CD4-positive, alpha-beta T cell treated with Interferon alpha-2 for 1 hour (primary cell): ENCODE measurements around the gene ACOXL.
A peak's percentile ranks its signal among the peaks of the same experiment; 100 is the strongest.

Experiments
- DNase-seq, 2 donors: peaks; one replicate each; pipeline ENCODE4 v3.0.0-alpha.2; 2020 to 2022

ACOXL gene

DNA sequence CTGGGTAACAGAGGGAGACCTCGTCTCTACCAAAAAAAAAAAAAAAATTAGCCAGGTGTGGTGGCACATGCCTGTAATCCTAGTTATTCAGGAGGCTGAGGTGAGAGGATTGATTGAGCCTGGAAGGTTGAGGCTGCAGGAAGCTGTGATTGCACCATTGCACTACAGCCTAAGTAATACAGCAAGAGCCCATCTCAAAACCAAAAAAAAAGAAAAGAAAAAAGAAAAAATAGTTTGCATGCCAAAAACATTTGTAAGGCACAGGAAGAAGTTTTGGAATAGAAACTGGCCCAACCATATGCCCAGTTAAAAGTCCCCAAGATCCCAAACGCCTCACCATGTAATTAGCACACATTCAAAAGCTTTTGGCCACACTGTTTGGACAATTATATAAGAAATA, 13.4 kb upstream of the ACOXL start:
- DNase-seq = no peak

- no peak for DNase-seq
These were observed 11.8 kb upstream of the ACOXL start for GRCh38 chr2:110720547-110720946.

DNA sequence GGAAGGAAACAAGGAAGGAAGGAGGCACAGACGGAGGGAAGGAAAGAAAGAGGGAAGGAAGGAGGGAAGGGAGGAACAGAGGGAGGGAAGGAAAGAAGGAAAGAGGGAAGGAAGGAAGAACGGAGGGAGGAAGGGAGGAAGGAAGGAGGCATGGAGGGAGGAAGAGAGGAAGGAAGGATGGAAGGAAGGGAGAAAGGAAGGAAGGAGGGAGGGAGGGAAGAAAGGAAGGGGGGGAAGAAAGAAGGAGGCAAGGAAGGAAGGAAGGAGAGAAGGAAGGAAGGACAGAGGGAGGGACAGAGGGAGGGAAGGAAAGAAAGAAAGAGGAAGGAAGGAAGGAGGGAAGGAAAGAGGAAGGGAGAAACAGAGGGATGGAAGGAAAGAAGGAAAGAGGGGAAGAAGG, 7.6 kb upstream of the ACOXL start:
- DNase-seq = no peak

GRCh38 chr2:110725370-110725769, 7.0 kb upstream of the ACOXL start:
- no peak for DNase-seq

GRCh38 chr2:110725859-110726258, 6.5 kb upstream of the ACOXL start:
- no peak for DNase-seq

GRCh38 chr2:110726285-110726684, 6.1 kb upstream of the ACOXL start:
- DNase-seq = no peak

GRCh38 chr2:110727923-110728322, 4.5 kb upstream of the ACOXL start:
- DNase-seq = no peak

- no peak for DNase-seq
These were observed 3.3 kb upstream of the ACOXL start for GRCh38 chr2:110729106-110729505.

DNA sequence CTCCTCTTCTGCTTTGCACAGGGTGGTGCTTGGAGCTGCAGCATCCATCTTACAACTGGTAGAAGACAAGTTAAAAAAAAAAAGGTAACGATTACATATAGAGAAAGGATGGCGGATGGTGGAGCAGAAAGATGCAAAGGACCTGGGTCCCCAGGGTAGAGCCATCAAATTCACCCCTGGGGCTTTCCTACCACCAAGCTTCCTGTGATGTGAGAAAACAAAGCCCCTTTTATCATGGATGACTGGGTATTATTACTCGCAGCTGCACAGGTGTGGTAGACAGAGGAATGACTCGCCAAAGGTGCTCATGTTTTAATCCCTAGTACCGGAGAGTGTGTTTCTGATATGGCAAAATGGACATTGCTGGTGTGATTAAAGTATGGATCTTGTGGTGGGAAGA, 1.3 kb upstream of the ACOXL start:
- no peak for DNase-seq

DNA sequence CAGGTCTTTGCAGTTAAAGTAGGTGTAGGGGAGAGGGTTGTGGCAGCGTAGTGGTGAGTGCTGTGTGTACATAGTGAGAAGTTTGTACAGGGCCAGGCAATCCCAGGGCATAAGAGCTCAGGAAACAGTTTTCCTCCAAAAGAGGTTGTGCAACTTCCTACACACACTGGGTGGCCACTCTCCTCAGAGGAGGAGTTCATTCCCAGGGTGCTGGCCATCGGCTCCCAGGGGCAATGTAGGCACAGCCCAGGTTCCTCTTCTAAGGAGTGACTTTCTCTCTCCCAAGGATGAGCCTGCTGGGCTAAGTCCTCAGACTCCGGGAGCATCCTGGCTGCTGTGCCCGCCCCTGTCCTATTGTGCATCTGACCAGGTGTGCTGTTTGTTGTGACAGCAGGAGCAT, 3.0 kb downstream of the ACOXL start:
- DNase-seq = no peak

- no peak for DNase-seq
These were observed 5.4 kb downstream of the ACOXL start for GRCh38 chr2:110737783-110738182.

DNA sequence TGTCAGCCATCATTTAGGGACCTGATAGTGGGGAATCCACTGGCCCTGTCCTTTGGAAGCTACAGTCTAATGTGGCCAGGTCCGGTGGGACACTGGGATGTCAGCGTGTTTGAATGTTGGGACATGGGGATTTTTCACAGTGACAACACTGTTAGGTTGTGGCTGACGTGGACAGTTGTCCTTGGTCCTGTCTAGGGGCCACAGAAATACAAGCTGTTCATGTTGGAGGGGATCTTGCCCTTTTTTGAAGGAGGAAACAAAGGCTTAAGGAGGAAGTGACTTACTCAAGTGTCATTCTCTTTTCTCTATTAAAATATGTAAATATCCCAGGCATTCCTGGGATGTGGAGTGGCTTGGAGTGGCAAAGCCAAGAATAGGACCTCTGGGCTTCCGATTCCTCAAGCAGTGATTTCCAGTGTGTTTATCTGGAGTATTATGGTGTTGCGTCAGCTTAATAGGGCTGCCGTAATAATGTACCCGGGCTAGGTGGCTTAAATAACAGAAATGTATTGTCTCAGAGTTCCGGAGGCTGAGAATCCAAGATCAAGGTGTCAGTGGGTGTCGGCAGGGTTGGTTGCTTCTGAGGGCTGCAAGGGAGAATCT, 8.5 kb downstream of the ACOXL start:
- no peak for DNase-seq

DNA sequence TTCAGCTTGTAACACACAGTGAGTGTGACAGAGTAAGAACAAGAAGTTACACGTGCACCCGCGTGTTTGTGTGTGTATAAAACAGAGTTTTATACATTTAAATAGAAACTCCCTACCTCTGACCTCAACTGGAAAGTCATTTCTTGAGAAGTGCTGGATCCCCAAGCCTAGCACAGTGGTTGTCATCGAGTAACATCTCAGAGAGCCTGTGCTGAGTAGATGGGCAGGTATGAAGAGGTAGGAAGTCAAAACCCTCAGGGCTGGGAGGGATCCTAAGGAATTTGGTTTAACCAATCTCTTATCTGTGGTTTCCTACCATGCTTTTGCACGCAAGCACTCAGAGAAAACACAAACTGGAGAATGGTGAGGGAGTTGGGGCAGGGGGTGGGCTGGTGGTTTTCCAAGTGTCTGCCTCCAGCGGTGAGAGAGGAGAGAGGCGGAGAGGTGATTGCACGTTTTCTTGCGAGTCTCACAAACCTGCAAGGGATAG, 9.2 kb downstream of the ACOXL start:
- no peak for DNase-seq

DNA sequence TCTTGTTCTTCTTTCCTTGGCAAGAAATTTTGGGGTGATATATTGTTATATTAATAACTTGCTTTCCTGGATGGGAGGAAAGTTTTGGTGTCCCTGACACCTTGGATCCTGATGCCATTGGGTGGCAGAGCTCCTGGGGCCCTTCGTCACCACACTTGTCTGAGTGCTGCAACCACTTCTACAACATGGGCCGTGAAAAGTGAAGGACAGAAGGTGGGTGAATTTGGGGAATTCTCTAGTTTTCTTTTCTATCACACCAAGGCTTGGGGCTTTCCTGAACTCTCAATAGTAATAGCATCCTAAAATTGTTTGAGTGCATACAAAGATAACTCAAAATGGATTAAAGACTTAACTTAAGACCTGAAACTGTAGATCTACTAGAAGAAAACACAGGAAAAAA, 10.0 kb downstream of the ACOXL start:
- no peak for DNase-seq

GRCh38 chr2:110743600-110743999, 11.2 kb downstream of the ACOXL start:
- DNase-seq = no peak

DNA sequence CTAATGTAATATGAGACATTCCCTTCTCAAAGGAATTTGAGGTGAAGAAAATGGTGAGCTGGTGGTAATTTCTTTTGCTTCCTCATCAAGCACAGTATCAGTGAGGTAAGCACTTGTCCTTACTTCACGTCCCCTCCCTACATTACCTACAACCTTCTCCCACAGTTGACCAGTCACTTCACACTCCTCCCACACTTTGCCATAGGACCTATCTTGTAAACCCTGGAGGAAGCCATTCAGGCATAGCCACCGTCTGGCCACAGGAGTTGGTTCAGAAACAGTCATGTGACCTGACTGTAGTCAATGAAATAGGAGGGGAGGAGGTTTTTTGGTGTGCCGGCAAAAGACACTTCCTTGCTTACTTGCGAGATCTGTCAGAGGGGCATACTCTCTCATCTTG, 12.1 kb downstream of the ACOXL start:
- no peak for DNase-seq

DNA sequence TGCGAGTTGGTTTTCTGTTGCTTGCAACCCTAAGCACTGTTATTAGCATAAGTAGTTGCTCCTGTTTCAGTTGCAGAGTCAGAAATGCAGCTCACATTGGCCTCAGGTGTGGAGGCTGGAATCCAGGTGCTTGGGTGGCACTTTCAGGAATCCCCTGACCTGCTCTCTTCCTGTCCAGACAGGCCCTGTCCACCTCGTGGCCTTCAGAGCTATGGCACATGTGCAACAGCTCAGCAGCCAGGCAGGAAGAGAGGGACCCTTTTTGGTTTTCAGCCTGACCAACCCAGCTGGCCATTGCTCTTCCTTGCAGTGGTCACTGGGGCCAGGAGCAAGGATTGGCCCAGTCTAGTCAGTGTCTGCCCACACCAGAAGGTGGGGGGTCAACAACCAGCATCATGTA, 12.7 kb downstream of the ACOXL start:
- no peak for DNase-seq

GRCh38 chr2:110746586-110747521, 14.5 kb downstream of the ACOXL start:
- DNase-seq = no peak

DNA sequence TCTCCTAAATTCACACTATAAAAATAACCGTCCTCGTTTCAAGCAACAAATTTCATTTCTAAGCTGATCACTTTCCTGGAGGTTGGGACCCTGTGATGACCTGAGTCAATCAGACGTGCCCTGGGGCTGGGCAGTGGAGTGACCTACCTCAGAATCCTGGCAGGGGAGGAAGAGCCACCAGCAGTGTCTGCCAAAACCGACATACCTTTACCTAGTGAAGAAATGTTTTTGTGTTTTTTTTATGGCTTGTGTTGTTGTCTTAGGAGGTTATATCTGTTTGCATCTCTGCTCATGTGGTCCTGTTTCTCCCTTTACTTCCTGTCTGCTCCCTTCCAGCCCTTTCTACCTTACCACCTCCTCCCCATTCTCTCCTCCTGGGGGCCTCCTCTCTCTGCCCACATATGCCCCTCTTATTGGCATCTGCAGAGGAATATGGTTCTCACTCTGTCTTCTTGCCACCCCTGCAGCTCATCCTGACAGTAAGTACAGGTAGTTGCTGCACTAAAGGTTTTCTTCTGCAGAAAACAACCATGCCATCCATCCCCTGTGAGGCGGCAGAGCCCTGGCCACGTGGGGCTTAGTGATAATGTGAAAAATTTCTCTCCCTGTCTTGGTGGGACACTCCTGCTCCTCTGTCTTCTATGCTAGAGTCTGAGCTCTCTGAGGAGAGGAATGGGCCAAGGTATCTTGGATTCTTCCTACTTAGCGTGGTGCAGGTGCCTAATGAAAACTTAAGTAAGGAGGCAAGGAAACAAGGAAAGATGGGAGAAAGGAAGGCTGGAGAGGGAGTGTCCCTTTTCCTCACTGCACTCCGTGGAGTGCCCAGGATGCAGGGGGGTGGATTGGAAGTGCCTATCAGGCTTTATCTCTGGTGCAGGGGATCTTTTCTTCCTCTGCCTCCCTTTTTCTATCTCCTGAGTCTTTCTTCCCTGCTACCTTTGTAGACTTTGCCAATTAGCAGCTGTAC, 15.4 kb downstream of the ACOXL start:
- DNase-seq = no peak

- peak; percentile 50 to 70 for DNase-seq
These were observed 16.1 kb downstream of the ACOXL start for GRCh38 chr2:110748489-110748867.

DNA sequence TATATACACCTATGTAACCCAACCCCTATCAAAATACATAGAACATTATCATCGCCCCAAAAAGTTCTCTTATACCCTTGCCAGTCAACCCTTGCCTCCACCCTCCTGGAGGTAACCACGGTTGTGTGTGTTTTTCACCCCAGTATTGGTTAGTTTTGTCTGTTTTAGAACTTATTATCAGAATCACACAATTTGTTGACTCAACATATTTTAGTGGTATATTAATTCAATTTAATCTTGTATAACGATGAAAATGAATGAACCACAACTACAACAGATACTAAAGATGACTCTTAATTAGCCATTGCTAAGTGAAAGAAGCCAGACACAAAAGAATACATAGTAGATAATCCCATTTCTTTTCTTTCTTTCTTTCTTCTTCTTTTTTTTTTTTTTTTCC, 19.3 kb downstream of the ACOXL start:
- no peak for DNase-seq

GRCh38 chr2:110752871-110753270, 20.5 kb downstream of the ACOXL start:
- no peak for DNase-seq

DNA sequence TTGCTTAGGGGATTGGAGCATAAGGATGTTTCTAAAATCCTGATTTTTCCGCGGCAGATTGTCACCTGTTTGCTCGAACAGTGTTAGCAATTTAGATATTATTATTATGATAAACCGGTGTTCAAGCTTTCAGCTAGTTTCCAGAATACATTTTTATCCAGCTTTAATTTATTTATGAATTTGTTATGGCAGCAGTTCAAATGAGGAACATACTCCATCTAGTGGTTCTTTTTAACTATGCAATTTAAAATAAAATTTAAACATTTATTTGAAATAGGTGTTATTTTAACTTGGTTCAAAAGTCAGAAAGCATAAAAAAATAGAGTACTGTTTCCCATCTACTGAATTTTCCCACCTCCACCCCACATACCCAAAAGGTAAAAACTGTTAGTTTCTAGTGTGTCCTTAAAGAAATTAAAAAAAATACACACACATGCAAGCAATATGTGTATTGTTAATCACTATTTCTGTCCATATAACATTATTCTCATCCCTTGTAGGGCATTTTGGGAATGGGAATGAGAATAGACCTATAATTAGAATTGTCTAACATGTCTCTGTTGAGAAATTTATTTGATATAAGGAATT, 23.2 kb downstream of the ACOXL start:
- DNase-seq = peak in 1 of 2 donors; percentile 4
